Measurements from ENCODE around the gene YARS1. TPM values are rescaled to one million over a fixed set of nuclear protein-coding genes. Genes with fewer than 3 reads are reported as not detected.
A peak's percentile ranks its signal among the peaks of the same experiment; 100 is the strongest.

YARS1 gene
- total RNA-seq, 1 donor from 2014 or later, result 27.8 TPM

GRCh38 chr1:32786856-32787255 lies 30.3 kb downstream of the YARS1 start:
- intact Hi-C loops (cut with DNase I), result no loop called here
- DNase-seq (ENCODE audit: low spot score), result no peak

GRCh38 chr1:32784817-32785216 lies 32.3 kb downstream of the YARS1 start:
- intact Hi-C loops (cut with DNase I), result no loop called here
- DNase-seq (ENCODE audit: low spot score), result no peak

DNA sequence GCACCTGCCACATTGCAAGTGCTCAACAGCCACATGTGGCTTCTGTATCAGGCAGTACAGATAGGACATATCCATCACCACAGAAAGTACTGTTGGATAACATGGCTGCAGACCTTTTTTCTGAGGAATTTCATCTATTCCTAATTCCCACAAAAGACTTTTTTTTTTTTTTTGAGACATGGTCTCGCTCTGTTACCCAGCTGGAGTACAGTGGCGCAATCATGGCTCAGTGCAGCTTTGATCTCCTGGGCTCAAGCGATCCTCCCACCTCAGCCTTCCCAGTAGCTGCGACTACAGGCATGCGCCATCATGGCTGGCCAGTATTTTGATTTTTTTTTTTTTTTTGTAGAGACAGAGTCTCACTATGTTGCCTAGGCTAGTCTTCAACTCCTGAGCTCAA lies 33.3 kb downstream of the YARS1 start:
- intact Hi-C loops (cut with DNase I), result no loop called here
- no peak for DNase-seq (ENCODE audit: low spot score)

GRCh38 chr1:32782086-32782485 lies 35.1 kb downstream of the YARS1 start:
- DNase-seq (ENCODE audit: low spot score), result no peak
- intact Hi-C loops (cut with DNase I), result no loop called here

GRCh38 chr1:32780628-32781234 lies 36.4 kb downstream of the YARS1 start:
- intact Hi-C loops (cut with DNase I), result no loop called here
- no peak for DNase-seq (ENCODE audit: low spot score)

DNA sequence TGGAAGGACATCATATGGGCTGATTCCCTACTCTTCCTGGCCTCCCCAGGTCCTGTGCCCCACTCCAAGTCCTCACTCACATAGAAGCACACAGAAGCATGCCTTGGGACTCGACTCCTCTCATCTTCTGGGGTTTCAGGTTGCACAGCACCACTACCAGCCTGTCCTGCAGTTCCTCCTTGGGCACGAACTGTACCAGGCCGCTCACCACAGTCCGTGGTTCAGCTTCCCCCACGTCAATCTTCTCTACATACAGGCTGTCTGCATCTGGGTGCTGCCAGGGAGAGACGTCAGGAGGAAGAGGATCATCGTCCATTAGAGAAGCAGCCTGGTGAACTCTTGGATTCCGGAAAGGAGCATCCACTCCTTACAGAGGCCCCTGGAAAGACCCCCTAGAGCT lies 37.2 kb downstream of the YARS1 start:
- intact Hi-C loops (cut with DNase I), result no loop called here

DNA sequence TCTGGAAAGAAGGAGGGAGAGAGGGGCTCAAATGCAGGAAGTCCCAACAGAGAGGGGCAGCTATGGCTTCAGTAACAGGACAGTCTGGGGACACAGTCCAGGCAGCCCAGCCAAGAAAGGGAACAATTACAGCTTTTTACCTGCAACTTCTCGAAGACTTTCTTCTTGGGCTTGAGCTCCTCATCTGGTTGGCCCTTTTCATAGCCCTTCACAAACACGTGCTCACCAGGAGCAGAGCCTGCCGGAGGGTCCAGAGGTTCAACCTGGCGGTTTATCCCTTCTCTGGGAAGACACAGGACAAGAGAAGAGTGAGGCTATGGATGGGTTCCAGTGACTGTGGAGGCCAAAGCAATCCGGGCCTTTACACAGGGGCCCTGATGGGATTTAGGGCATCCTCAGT lies 37.9 kb downstream of the YARS1 start:
- DNase-seq (ENCODE audit: low spot score), result no peak
- intact Hi-C loops (cut with DNase I), result no loop called here

More for the DNA sequence above, 37.2 kb downstream of the YARS1 start:
- no peak for DNase-seq (ENCODE audit: low spot score)

- intact Hi-C loops (cut with DNase I), result no loop called here
- no peak for DNase-seq (ENCODE audit: low spot score)
These were observed 41.4 kb downstream of the YARS1 start for GRCh38 chr1:32775640-32776337.

DNA sequence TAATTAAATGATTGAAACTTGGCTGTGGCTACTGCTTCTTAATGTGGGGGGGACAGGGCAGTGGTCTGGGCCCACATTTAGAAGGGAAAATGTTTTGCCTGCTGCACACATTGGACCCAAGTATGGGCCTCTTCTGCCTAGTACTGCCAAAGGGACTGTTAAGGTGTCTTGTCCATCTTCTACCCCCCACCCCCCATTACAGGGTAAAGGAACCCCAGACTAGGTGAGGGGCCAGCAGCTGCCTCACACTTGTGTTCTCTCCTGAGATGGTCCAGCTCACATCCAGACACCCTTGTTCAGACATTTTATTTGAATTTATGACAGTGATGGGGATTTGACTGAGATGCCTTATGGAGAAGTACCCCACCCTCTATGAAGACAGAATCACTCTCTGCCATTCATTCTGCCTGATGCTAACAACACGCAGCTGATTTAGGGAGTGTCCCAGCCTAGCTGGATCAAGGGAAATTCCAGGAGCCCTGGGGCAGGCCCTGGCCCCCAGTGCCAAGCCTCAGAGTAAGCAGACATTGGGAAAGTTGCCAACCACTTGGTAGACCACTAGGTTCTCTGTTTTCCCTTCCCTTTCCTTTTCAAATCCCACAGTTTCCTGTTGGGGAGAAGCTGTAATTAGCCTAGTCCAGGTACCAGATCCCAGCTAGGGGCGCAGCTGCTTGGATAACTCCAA lies 42.1 kb downstream of the YARS1 start:
- DNase-seq (ENCODE audit: low spot score), result no peak
- intact Hi-C loops (cut with DNase I), result loop anchor here (5.0 kb wide), 1 partner anchor 373 kb away; no protein-coding TSS in a partner anchor

DNA sequence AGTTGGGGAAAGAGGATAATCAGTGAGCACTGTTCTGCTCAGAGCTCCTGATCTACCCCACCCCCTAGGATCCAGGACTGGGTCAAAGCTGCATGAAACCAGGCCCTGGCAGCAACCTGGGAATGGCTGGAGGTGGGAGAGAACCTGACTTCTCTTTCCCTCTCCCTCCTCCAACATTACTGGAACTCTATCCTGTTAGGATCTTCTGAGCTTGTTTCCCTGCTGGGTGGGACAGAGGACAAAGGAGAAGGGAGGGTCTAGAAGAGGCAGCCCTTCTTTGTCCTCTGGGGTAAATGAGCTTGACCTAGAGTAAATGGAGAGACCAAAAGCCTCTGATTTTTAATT lies 42.7 kb downstream of the YARS1 start:
- intact Hi-C loops (cut with DNase I), result loop anchor here (5.0 kb wide), 1 partner anchor 372 kb away; no protein-coding TSS in a partner anchor
- no peak for DNase-seq (ENCODE audit: low spot score)

GRCh38 chr1:32773764-32774463 lies 43.2 kb downstream of the YARS1 start:
- intact Hi-C loops (cut with DNase I), result loop anchor here (1.0 to 5.0 kb wide), 2 partner anchors 62 to 372 kb away; no protein-coding TSS in a partner anchor
- DNase-seq (ENCODE audit: low spot score), result no peak

GRCh38 chr1:32773018-32773763 lies 44.0 kb downstream of the YARS1 start:
- peak; percentile 86 for DNase-seq (ENCODE audit: low spot score)
- intact Hi-C loops (cut with DNase I), result loop anchor here (1.0 to 5.0 kb wide), 2 partner anchors 61 to 371 kb away; no protein-coding TSS in a partner anchor

DNA sequence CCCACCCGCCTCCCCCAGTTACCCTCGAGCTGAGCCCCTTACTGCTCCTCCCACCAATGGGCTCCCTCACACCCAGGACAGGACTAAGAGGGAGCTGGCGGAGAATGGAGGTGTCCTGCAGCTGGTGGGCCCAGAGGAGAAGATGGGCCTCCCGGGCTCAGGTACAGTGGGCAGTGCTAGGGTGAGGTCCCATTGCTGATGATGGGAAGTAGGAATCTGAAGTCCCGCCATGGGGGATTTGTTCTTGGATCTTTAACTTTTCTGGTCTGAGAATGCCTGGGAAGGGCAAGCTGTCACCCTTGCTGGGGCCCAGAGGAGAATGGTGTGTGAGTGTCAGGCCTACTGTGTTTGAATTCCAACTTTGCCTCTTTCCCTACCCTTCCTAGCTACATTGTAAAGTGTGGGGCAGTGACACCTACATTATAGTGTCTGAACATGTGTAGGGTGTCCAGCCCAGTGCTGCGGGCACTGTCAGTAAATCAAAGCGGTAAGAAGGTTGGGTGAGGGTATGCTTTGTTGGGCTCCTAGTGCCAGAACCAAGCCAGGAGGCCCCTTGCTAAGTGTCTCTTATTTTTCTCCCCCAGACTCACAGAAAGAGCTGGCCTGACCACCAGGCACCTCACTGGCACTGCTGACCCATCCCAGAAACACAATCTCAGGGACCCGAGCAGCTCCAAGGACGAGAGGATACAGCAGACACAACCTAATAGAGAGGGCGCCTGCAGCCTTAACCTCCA lies 44.7 kb downstream of the YARS1 start:
- intact Hi-C loops (cut with DNase I), result loop anchor here (1.0 to 5.0 kb wide), 2 partner anchors 60 to 370 kb away; no protein-coding TSS in a partner anchor
- DNase-seq (ENCODE audit: low spot score), result no peak

- intact Hi-C loops (cut with DNase I), result loop anchor here (5.0 kb wide), 1 partner anchor 369 kb away; no protein-coding TSS in a partner anchor
- no peak for DNase-seq (ENCODE audit: low spot score)
These were observed 45.4 kb downstream of the YARS1 start for GRCh38 chr1:32771561-32772280.

- intact Hi-C loops (cut with DNase I), result loop anchor here (5.0 kb wide), 1 partner anchor 369 kb away; no protein-coding TSS in a partner anchor
- DNase-seq (ENCODE audit: low spot score), result no peak
These were observed 46.2 kb downstream of the YARS1 start for GRCh38 chr1:32770741-32771548.

DNA sequence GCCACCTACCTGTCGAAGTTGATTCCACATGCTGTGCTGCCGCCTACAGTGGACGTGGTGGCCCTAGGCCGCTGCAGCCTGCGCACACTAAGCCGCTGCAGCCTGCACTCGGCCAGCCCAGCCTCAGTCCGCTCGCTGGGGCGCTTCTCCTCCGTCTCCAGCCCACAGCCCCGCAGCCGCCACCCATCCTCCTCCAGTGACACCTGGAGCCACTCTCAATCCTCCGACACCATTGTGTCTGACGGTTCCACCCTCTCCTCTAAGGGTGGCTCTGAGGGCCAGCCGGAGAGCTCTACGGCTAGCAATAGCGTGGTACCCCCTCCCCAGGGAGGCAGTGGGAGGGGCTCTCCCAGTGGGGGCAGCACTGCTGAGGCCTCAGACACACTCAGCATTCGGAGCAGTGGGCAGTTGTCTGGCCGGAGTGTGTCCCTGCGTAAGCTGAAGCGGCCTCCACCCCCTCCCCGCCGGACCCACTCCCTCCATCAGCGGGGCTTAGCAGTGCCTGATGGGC lies 46.9 kb downstream of the YARS1 start:
- intact Hi-C loops (cut with DNase I), result loop anchor here (5.0 kb wide), 1 partner anchor 368 kb away; no protein-coding TSS in a partner anchor
- no peak for DNase-seq (ENCODE audit: low spot score)

Measured in cardiac septum (tissue), 1 donor.